Medulla oblongata (tissue), 1 donor: ENCODE data around the gene NLK.
"Not testable (repeated sequence)": the region's sequence is repeated elsewhere in the genome, so short reads cannot be mapped to it uniquely, and the experiment has no call there.

ENCODE experiments used
- DNase-seq: peaks from one replicate; pipeline ENCODE4 v3.0.0-alpha.2; 2015; ENCODE audit errors: extremely low spot score

The NLK gene

GRCh38 chr17:28072936-28073533 lies 30.6 kb downstream of the NLK start:
- no peak for DNase-seq

DNA sequence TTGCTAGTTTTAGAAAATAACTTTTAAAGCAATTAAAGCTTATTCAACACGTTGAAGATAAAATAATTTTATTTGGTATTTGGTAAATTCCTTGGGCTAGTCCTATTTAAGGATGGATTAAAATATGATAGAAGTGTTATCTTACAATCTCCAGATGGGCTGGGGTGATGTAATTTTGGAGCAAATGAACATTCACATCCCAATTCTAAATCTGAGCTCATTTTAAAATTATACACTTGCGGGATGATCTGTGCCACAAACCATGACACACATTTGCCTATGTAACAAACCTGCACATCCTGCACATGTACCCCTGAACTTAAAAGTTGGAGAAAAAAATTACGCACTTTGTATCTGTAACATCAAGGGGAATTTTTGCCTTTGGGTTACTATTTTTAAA lies 31.5 kb downstream of the NLK start:
- DNase-seq, result no peak

- no peak for DNase-seq
Observed at GRCh38 chr17:28076144-28076543, 33.7 kb downstream of the NLK start.

- DNase-seq, result not testable (repeated sequence)
Observed at GRCh38 chr17:28077140-28077539, 34.7 kb downstream of the NLK start.

DNA sequence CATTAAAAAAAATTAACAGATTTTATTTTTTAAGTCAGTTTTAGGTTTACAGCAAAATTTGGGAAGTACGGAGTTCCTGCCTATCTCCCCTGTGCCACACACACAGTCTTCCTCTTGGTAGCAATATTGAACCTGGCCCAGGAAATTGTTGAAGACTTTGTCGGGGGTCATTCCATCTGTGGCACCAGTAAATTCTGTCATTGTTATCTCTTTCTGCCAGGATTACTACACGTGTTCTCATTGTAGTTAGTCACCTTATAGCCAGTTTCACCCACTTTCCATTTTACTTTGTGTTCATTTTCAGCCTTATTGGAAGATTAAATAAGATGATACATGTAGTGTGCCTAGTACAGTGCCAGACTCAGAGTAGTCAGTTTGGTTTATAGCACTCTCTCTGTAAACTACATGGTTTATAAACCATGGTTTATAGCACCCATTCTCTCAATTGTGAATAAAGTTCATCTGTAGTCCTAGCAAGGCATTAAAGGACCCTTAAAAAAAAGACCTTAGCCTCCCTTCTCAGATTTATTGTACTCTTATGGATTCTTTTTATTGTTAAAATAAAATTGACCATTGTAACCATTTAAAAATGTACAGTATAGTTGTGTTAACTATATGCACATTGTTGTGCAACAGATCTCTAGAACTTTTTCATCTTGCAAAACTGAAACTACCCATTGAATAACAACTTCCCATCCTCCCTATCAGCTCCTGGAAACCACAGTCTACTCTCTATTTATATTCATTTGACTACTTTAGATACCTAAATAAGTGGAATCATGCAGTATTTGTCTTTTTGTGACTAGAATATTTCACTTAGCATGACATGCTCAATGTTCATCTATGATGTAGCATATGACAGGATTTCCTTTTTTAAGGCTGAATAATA lies 36.1 kb downstream of the NLK start:
- no peak for DNase-seq

- DNase-seq, result no peak
Observed at GRCh38 chr17:28081467-28081866, 39.0 kb downstream of the NLK start.

DNA sequence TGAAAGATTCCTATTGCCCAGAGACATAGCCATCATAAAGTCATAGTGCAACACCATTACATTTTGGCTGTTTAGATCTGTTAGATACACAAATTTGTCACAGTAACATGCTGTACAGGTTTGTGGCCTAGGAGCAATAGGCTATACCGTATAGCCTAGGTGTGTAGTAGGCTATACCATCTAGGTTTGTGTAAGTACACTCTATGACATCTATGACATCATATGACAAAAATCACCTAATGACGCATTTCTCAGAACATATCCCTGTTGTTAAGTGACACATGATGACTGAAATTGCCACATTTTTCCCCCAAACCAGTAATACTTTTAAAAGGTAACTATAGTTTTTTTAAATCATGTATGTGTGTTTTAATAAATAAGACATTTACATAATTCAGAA lies 43.3 kb downstream of the NLK start:
- no peak for DNase-seq

GRCh38 chr17:28086519-28086918 lies 44.0 kb downstream of the NLK start:
- no peak for DNase-seq

- DNase-seq, result no peak
Observed at GRCh38 chr17:28087743-28088142, 45.3 kb downstream of the NLK start.

DNA sequence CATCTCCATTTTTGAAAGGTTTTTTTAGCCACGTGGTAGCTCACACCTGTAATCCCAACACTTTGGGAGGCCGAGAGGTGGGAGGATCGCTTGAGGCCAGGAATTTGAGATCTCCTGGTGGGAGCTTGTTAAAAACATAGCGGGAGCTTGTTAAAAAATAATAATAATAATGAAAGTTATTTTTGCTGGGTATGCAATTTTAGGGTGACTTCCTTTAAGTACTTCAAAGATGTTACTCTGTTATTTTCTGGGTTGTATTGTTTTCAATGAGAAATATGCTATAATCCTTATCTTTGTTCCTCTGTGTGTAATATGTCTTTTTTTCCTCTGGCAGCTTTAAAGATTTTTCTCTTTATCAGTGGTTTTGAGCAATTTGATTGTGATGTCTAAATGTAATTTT lies 48.1 kb downstream of the NLK start:
- DNase-seq, result no peak

DNA sequence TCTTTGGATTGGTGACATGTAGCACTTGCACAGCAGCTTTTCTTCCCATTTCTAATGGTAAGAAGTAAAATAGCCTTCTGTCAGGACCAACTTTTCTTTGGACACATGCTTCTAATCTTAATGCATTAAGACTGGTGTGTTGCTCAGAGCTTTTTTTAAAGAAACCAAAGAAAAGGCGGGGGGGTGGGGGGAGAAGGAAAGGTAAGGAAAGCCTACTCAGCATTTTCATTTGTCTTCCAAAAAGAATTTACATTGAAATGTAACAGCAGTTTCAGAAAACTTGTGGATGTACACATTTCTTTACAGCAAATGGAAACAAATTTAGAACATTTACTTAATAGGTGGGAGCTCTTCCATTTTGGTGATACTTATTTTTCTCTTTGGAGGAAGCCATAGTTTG lies 49.6 kb downstream of the NLK start:
- DNase-seq, result no peak

DNA sequence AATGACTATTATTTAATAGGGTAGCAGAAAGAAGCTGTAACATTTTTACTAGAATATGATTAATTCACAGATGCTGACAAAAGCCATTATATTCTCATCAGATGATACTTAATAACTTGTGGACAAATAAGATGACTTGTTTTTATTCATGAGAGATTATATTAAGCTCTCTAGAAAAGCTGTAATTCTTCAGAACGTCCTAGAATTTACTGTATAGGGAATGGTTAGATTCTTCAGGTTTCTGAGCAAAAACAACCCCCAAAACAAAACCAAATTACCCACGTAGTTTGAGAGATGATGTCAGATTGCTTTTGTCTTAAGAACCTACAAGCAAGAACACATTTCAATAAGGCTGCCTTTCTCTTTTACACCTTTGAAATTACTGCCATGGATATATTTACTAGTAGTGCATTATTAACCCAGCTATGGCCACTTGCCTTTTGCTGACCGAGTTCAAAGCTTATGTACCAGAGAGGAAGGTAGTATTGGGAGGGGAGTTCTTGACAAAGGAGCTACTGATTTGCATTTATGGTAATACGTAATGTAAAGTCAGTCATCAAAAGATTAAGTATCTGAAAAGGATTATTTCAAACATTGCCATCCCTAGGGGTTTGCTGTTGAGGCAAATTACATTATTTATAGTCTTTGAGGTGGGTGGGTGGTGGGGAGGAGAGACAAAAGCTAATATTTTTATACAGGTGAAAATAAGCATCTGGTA lies 51.7 kb downstream of the NLK start:
- DNase-seq, result no peak

- DNase-seq, result peak; percentile 33
Observed at GRCh38 chr17:28096756-28097155, 54.3 kb downstream of the NLK start.

DNA sequence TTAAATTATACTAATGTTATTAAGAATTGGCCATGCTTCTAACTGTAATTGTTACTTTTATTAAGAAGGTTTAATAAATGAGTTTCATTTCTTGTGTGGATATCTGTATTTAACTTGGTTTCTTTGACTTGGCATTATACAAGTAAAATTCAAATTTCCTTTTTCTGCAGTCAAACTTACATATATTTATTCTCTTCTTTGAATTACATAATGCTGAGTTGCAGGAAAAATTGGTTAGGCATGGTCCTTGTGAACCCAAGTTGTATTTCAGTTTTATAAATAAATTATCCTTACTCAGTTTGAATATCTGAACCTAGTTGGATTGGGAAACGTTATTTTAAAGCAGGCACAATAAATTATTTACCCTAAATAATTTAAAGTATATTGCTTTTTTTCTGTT lies 54.8 kb downstream of the NLK start:
- DNase-seq, result no peak

GRCh38 chr17:28097901-28098300 lies 55.4 kb downstream of the NLK start:
- peak; percentile 21 for DNase-seq

- not testable (repeated sequence) for DNase-seq
Observed at GRCh38 chr17:28098591-28098990, 56.1 kb downstream of the NLK start.

- DNase-seq, result no peak
Observed at GRCh38 chr17:28100251-28100650, 57.8 kb downstream of the NLK start.

GRCh38 chr17:28100936-28101335 lies 58.5 kb downstream of the NLK start:
- no peak for DNase-seq

GRCh38 chr17:28101919-28102318 lies 59.4 kb downstream of the NLK start:
- DNase-seq, result no peak

GRCh38 chr17:28105501-28105900 lies 63.0 kb downstream of the NLK start:
- DNase-seq, result no peak

- no peak for DNase-seq
Observed at GRCh38 chr17:28110184-28110583, 67.7 kb downstream of the NLK start.

DNA sequence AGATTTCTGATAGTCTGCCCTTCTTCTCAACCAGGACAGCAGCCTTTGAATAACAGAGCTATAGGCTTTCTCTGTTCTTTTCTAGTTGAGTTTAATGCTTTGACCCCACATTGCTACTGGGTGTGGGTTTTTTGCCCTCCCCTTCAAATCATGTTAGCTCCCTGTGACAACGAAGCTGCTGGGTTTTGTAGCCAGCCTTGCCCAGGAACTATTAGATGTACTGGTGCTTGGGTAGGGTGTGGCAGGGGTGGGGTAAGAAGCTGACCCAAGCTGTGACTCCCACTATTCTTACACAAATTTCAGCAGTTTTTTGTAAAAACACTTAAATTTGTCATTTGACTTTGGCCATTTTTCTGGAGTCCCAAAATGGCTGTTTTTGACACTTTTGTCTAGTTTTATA lies 69.7 kb downstream of the NLK start:
- no peak for DNase-seq

- DNase-seq, result no peak
Observed at GRCh38 chr17:28112606-28113005, 70.1 kb downstream of the NLK start.
